ENCODE data around the gene EPGN. TPM values are rescaled to one million over a fixed set of nuclear protein-coding genes. Genes with fewer than 3 reads are reported as not detected.

The EPGN gene
- total RNA-seq: not detected

GRCh38 chr4:74308215-74308614 lies at the start of gene EPGN:
Gene EPGN, plus strand, starts transcription at chr4:74308470. Its CDS starts 64 bp downstream, at chr4:74308534.
- no peak for DNase-seq

- no peak for DNase-seq
Measured at GRCh38 chr4:74258963-74259362, 49.3 kb upstream of the EPGN start.

- DNase-seq: no peak
Measured at GRCh38 chr4:74260036-74260435, 48.2 kb upstream of the EPGN start.

- no peak for DNase-seq
Measured at GRCh38 chr4:74262522-74262921, 45.7 kb upstream of the EPGN start.

- DNase-seq: no peak
Measured at GRCh38 chr4:74263551-74263950, 44.7 kb upstream of the EPGN start.

- DNase-seq: no peak
Measured at GRCh38 chr4:74266081-74266480, 42.2 kb upstream of the EPGN start.

- DNase-seq: no peak
Measured at GRCh38 chr4:74267998-74268606, 40.2 kb upstream of the EPGN start.

GRCh38 chr4:74268643-74269042 lies 39.6 kb upstream of the EPGN start:
- DNase-seq: no peak

- no peak for DNase-seq
Measured at GRCh38 chr4:74278490-74278889, 29.8 kb upstream of the EPGN start.

- DNase-seq: no peak
Measured at GRCh38 chr4:74279716-74280115, 28.6 kb upstream of the EPGN start.

GRCh38 chr4:74282926-74283325 lies 25.3 kb upstream of the EPGN start:
- no peak for DNase-seq

- DNase-seq: no peak
Measured at GRCh38 chr4:74283614-74284013, 24.7 kb upstream of the EPGN start.

- DNase-seq: no peak
Measured at GRCh38 chr4:74284053-74284452, 24.2 kb upstream of the EPGN start.

GRCh38 chr4:74287164-74287563 lies 21.1 kb upstream of the EPGN start:
- no peak for DNase-seq

GRCh38 chr4:74287791-74288190 lies 20.5 kb upstream of the EPGN start:
- DNase-seq: no peak

- no peak for DNase-seq
Measured at GRCh38 chr4:74291471-74291870, 16.8 kb upstream of the EPGN start.

GRCh38 chr4:74292111-74292870 lies 16.0 kb upstream of the EPGN start:
- DNase-seq: no peak

- no peak for DNase-seq
Measured at GRCh38 chr4:74293558-74293957, 14.7 kb upstream of the EPGN start.

- DNase-seq: no peak
Measured at GRCh38 chr4:74294681-74295080, 13.6 kb upstream of the EPGN start.

GRCh38 chr4:74297539-74297938 lies 10.7 kb upstream of the EPGN start:
- no peak for DNase-seq

GRCh38 chr4:74304095-74304625 lies 4.1 kb upstream of the EPGN start:
- DNase-seq: no peak

GRCh38 chr4:74305000-74305399 lies 3.3 kb upstream of the EPGN start:
- DNase-seq: no peak

- DNase-seq: no peak
Measured at GRCh38 chr4:74307170-74307569, 1.1 kb upstream of the EPGN start.

GRCh38 chr4:74309223-74309622 lies 953 bp downstream of the EPGN start:
- no peak for DNase-seq

Data from effector CD4-positive, alpha-beta T cell (primary cell).